Measurements from ENCODE around the gene LIPN. TPM values are rescaled to one million over a fixed set of nuclear protein-coding genes. Genes with fewer than 3 reads are reported as not detected.

Gene LIPN
- total RNA-seq, 6 experiments from 2014 or later, result 0.25 to 0.29 TPM; not detected in 4

DNA sequence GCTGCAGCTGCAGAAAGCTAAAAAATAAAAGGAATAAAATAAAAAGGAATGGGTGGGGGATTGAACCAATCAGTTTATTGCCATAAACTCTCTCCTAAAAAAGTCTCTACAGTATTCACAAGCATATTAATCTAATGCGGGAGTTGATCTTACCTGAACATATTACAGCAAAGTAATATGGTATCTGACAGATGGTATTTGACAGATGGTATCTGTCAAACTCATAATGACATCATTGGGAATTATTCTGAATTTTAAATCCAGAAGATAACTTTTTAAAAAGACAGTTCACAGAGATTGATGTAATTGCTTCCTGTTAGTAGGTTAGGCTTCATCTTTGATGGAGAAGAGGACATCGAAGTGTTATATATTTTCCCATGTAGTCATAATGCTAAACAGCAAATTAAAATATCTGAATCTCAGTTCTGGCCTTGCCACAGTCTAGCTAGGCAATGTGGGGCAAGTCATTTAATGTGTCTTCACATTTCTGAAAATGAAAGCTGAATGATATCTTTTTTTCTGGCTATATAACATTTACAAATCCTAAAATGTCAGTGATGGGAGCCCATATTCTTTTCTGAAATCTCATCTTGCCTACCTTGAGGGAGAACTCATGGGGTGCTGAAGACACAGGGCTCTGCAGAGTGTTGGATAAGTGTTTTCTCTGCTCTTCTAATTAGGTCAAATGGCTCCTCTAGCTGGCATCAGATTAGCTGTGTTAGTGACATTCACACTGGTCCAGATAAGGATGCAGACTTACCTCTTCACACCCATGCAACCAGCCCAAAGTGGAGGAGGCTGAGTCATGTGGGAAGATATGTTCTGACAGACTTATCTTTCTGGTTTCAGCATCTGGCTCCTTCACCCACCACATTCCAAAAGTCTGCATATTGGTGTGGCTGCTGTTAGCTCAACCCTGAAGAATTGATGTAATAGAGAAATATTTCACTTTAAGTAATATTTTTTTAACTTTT lies 40.6 kb downstream of the LIPN start:
- Histone ChIP-seq H3K36me3 (no peaks in the 10 kb centered on the region), H3K4me3 (no peak overlapping the region), H3K27ac (no peak overlapping the region), H3K4me1 (no peaks in the 10 kb centered on the region), H3K27me3 (no peaks in the 10 kb centered on the region), H3K9me3 (no peaks in the 10 kb centered on the region)
- DNase-seq (no peak), ATAC-seq (no peak)
- intact Hi-C loops (cut with DNase I), result no loop called here
- WGBS (ENCODE audit: insufficient coverage, low coverage, low lambda C conversion rate, missing lambda C conversion rate), result 69% methylated on average over 2 of the region's 2 CpGs
- TF ChIP-seq, protein P1, sequence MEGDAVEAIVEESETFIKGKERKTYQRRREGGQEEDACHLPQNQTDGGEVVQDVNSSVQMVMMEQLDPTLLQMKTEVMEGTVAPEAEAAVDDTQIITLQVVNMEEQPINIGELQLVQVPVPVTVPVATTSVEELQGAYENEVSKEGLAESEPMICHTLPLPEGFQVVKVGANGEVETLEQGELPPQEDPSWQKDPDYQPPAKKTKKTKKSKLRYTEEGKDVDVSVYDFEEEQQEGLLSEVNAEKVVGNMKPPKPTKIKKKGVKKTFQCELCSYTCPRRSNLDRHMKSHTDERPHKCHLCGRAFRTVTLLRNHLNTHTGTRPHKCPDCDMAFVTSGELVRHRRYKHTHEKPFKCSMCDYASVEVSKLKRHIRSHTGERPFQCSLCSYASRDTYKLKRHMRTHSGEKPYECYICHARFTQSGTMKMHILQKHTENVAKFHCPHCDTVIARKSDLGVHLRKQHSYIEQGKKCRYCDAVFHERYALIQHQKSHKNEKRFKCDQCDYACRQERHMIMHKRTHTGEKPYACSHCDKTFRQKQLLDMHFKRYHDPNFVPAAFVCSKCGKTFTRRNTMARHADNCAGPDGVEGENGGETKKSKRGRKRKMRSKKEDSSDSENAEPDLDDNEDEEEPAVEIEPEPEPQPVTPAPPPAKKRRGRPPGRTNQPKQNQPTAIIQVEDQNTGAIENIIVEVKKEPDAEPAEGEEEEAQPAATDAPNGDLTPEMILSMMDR (IDR thresholded peaks at IDR 0.05), result no peak
- TF ChIP-seq POLR2A (IDR thresholded peaks at IDR 0.05), result no peak

DNA sequence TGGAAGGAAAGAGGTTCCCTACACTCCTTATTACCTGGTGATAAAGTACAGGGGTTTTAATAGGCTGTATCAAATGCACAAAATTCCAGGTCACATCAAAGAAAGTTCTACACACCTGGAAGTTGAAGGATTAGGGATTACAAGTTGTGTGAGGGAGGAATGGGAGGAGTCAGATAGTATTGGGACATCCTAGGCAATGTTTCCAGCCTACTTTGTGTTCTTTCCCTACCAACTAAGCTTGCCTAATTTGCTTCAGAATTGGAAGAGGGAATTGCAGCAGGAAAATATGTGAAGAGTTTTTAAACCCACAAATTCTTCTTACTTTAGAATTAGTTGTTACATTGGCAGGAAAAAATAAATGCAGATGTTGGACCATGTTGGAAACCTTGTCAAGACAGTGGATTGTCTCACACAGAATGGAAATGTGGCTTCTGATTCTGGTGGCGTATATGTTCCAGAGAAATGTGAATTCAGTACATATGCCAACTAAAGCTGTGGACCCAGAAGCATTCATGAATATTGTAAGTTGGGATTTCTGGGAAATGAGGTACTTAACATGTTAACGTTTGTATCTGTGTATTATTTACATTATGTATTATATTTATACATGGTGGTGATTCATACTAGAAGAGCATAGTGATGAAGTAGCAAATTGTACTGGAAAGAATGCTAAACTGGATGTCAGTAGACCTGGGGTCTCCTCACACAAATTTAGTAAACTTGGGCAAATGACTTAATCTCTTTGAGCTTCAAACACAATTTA lies 42.9 kb downstream of the LIPN start, which contains the start of gene LIPM:
LIPM (plus strand) TSS at position 208 of the 763 bp plus-strand sequence; CDS start at position 375, 167 bp downstream.
- H3K27me3 ChIP-seq, result no peaks in the 10 kb centered on the region
- WGBS (ENCODE audit: insufficient coverage, low coverage, low lambda C conversion rate, missing lambda C conversion rate), result 68% methylated on average over 2 of the region's 2 CpGs
- H3K27ac ChIP-seq, result no peak within 1 kb of the TSS
- TF ChIP-seq, protein P1 (IDR thresholded peaks at IDR 0.05), result no peak
- TF ChIP-seq POLR2A (IDR thresholded peaks at IDR 0.05), result no peak
- intact Hi-C loops (cut with DNase I), result no loop called here
- DNase-seq (no peak), ATAC-seq (no peak)
- H3K4me3 ChIP-seq, result no peak within 1 kb of the TSS
- H3K9me3 ChIP-seq, result no peaks in the 10 kb centered on the region
- no peaks in the 10 kb centered on the region for H3K36me3 ChIP-seq
- H3K4me1 ChIP-seq, result no peaks in the 10 kb centered on the region

DNA sequence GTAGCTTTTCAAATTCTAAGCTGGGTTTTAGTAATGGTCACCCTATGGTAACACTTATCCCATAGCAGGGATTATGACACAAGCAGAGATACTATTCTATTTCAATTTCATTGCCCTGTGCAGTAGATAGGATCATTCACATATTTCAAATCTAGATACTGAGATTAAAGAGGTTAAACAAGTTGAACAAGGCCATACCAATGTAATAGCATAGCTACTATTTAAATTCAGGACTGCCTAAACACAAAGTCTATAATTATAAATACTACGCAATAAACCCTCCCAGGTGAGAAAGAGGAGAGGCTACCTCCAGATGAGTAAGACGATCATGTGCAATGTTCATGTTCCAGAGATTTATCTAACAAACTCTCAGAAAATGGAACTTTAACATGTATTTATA lies 43.8 kb downstream of the LIPN start:
- intact Hi-C loops (cut with DNase I), result no loop called here
- Histone ChIP-seq H3K27ac (no peak overlapping the region), H3K36me3 (no peaks in the 10 kb centered on the region), H3K4me1 (no peaks in the 10 kb centered on the region), H3K4me3 (no peak overlapping the region), H3K27me3 (no peaks in the 10 kb centered on the region), H3K9me3 (no peaks in the 10 kb centered on the region)
- no peak for DNase-seq
- 84% methylated on average over 2 of the region's 2 CpGs for WGBS (ENCODE audit: insufficient coverage, low coverage, low lambda C conversion rate, missing lambda C conversion rate)
- TF ChIP-seq, protein P1 (IDR thresholded peaks at IDR 0.05), result no peak
- no peak for TF ChIP-seq POLR2A (IDR thresholded peaks at IDR 0.05)
- ATAC-seq, result no peak

DNA sequence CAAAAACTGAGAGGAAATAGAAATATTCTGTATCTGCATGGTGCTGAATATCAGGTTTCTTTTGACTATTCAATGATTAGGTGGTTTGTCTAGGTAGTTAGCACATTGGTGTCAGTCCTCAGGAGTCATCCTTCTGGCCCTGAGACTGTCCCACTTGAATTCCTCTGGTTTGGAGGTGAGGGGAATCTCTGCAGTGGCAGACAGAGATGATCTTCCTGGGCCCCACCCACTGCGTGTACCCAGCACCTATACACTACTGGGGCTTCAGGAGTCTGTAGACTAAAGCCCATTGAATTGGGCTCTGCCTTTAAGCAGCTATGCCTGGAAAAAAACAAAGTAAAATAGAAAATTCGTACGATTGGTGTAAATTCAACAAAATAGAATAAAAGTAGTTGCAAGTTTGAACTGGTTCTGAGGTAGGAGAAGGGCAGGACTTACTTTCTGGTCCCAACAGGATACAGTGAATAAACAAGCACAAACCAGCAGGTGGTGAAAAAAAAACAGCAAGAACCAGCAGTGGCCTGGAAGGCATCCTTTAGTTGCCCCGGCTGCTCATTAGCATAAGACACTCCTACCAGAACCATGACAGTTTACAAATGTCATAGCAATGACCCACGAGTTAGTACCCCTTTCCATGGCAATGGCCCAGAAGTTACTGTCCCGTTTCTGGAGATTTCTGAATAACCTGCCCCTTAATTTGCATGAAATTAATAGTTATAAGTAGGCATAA lies 44.4 kb downstream of the LIPN start:
- Histone ChIP-seq H3K36me3 (no peaks in the 10 kb centered on the region), H3K9me3 (no peaks in the 10 kb centered on the region), H3K27me3 (no peaks in the 10 kb centered on the region), H3K27ac (no peak overlapping the region), H3K4me1 (no peaks in the 10 kb centered on the region), H3K4me3 (no peak overlapping the region)
- no peak for TF ChIP-seq POLR2A (IDR thresholded peaks at IDR 0.05)
- TF ChIP-seq, protein P1 (IDR thresholded peaks at IDR 0.05), result no peak
- 43% methylated on average over 6 of the region's 6 CpGs for WGBS (ENCODE audit: insufficient coverage, low coverage, low lambda C conversion rate, missing lambda C conversion rate)
- ATAC-seq (no peak), DNase-seq (no peak)
- intact Hi-C loops (cut with DNase I), result no loop called here

All from right lobe of liver (tissue), 6 donors.